Lower lobe of right lung (tissue), 2 donors: Measurements from ENCODE around the gene ZNF85. TPM values are rescaled to one million over a fixed set of nuclear protein-coding genes. Genes with fewer than 3 reads are reported as not detected.
"Not testable (repeated sequence)": the region's sequence is repeated elsewhere in the genome, so short reads cannot be mapped to it uniquely, and the experiment has no call there.

Experiments
- ATAC-seq, 2 donors: fragments of 200-7000 bp; cut with Tn5 transposase; one replicate each; pipeline ENCODE4 v1.9.1; 2020 to 2022; ENCODE audit warnings: mild to moderate bottlenecking in 2 of 2, moderate library complexity in 2 of 2
- DNase-seq: peaks from one replicate; pipeline ENCODE4 v3.0.0-alpha.2; 2020
- H3K27ac ChIP-seq: fragments of 200-600 bp; one replicate; pipeline ENCODE4 v1.8.0; 2022
- H3K27me3 ChIP-seq: fragments of 200-600 bp; one replicate; pipeline ENCODE4 v1.8.0; 2022; ENCODE audit warnings: low read depth
- H3K36me3 ChIP-seq: fragments of 200-600 bp; one replicate; pipeline ENCODE4 v1.8.0; 2022; ENCODE audit warnings: mild to moderate bottlenecking
- H3K4me1 ChIP-seq: fragments of 200-600 bp; one replicate; pipeline ENCODE4 v1.8.0; 2022
- H3K4me3 ChIP-seq: fragments of 200-600 bp; one replicate; pipeline ENCODE4 v1.8.0; 2022; ENCODE audit warnings: mild to moderate bottlenecking
- H3K9me3 ChIP-seq: fragments of 200-600 bp; one replicate; pipeline ENCODE4 v1.8.0; 2022
- CTCF ChIP-seq: fragments of 200-600 bp; IDR thresholded peaks from one replicate; pipeline ENCODE4 v1.8.0; 2022; ENCODE audit warnings: antibody characterized with exemption, mild to moderate bottlenecking
- intact Hi-C: fragments of 100-400 bp; cut with DNase I; formaldehyde crosslinking; loops from one replicate; pipeline ENCODE4 v1.11.0; 2022
- total RNA-seq: library from RNA; stranded (reverse); fragmentation: NEBNext Ultra II Directional; extraction: Animal tissue kit (Norgen Biotek cat#: 25700); gene quantifications from one replicate; pipeline ENCODE4 v1.2.1, GENCODE V29; 2021
- donor health status: DM: no; HTN: yes; CAD: no; lungs with severe emphysema.

ZNF85 gene
- total RNA-seq, 1 donor from 2014 or later, result 4.2 TPM

- no peaks in the 10 kb centered on the region for H3K9me3 ChIP-seq
- H3K36me3 ChIP-seq, result no peaks in the 10 kb centered on the region
- no peak overlapping the region for H3K4me3 ChIP-seq
- DNase-seq (no peak), ATAC-seq (no peak)
- peaks cover 8% of the 10 kb centered on the region for H3K4me1 ChIP-seq
- intact Hi-C loops, result no loop called here
- no peaks in the 10 kb centered on the region for H3K27me3 ChIP-seq
- H3K27ac ChIP-seq, result no peak overlapping the region
- no peak for TF ChIP-seq CTCF
These were observed 5.3 kb downstream of the ZNF85 start for GRCh38 chr19:20928371-20928770.

- DNase-seq, H3K27me3 ChIP-seq, H3K9me3 ChIP-seq, H3K4me1 ChIP-seq, H3K4me3 ChIP-seq, ATAC-seq, intact Hi-C loops, H3K27ac ChIP-seq: not testable (repeated sequence)
- peaks cover 15% of the 10 kb centered on the region for H3K36me3 ChIP-seq
These were observed 13.4 kb downstream of the ZNF85 start for GRCh38 chr19:20936322-20936947.

GRCh38 chr19:20952561-20953095 is 29.6 kb downstream of the ZNF85 start:
- H3K27ac ChIP-seq, H3K4me3 ChIP-seq, H3K27me3 ChIP-seq, intact Hi-C loops, H3K4me1 ChIP-seq, H3K36me3 ChIP-seq, DNase-seq, ATAC-seq: not testable (repeated sequence)
- peaks cover 51% of the 10 kb centered on the region for H3K9me3 ChIP-seq

- H3K4me3 ChIP-seq, result no peak overlapping the region
- no peaks in the 10 kb centered on the region for H3K27me3 ChIP-seq
- no peak for TF ChIP-seq CTCF
- no peak overlapping the region for H3K27ac ChIP-seq
- H3K9me3 ChIP-seq, result no peaks in the 10 kb centered on the region
- intact Hi-C loops, result no loop called here
- ATAC-seq, result no peak
- H3K4me1 ChIP-seq, result no peaks in the 10 kb centered on the region
- H3K36me3 ChIP-seq, result no peaks in the 10 kb centered on the region
- no peak for DNase-seq
These were observed 41.7 kb downstream of the ZNF85 start for GRCh38 chr19:20964798-20965197.

GRCh38 chr19:20968092-20968491 is 45.0 kb downstream of the ZNF85 start:
- intact Hi-C loops, result no loop called here

GRCh38 chr19:20969498-20969897 is 46.4 kb downstream of the ZNF85 start:
- intact Hi-C loops, result no loop called here
- no peak overlapping the region for H3K27ac ChIP-seq

More at GRCh38 chr19:20968092-20968491, 45.0 kb downstream of the ZNF85 start:
- Histone ChIP-seq H3K4me3 (no peak overlapping the region), H3K27ac (no peak overlapping the region), H3K36me3 (no peaks in the 10 kb centered on the region), H3K4me1 (no peaks in the 10 kb centered on the region), H3K9me3 (no peaks in the 10 kb centered on the region), H3K27me3 (no peaks in the 10 kb centered on the region)
- DNase-seq (no peak), ATAC-seq (no peak)
- no peak for TF ChIP-seq CTCF

More at GRCh38 chr19:20969498-20969897, 46.4 kb downstream of the ZNF85 start:
- DNase-seq (no peak), ATAC-seq (no peak)
- Histone ChIP-seq H3K27me3 (no peaks in the 10 kb centered on the region), H3K9me3 (no peaks in the 10 kb centered on the region), H3K4me1 (no peaks in the 10 kb centered on the region), H3K36me3 (no peaks in the 10 kb centered on the region), H3K4me3 (no peak overlapping the region)
- no peak for TF ChIP-seq CTCF
